NCI-H2107 (cell line): ENCODE data around the gene HIPK3.

ENCODE experiments used
- DNase-seq: peaks from one replicate; lab custom pipeline; 2025; lab: John Stamatoyannopoulos, UW

Gene HIPK3

DNA sequence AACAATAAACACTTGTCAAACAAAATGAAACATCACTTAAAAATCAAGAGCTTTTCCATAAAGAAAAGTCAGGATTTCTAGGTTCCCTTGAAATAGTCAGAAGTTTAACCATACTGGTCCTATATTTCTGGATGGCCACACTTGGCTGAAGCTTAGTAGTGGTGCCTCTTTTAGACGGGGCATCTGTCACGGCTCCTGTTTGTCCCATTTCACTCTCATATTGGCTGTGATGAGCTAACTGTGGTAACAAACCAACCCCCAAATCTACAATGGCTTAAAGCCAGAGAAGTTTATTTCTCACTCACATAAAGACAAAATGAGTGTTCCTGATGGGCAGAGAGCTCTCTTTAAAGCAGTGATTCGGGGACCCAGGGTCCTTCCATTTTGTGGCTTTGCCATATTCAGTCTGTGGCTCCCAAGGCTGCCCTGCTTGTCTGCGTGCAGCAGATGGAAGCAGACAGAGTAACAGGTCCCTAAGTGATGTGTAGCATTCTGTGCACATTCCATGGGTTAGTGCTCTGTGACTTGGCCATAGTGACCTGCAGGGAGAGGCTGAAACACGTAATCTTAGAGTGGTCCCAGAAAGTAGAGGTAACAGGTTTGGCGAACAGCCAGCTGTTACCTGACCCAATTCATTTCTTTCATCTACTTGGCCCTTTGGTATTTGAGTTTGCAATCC is 137.4 kb downstream of the HIPK3 start:
- DNase-seq = no peak

DNA sequence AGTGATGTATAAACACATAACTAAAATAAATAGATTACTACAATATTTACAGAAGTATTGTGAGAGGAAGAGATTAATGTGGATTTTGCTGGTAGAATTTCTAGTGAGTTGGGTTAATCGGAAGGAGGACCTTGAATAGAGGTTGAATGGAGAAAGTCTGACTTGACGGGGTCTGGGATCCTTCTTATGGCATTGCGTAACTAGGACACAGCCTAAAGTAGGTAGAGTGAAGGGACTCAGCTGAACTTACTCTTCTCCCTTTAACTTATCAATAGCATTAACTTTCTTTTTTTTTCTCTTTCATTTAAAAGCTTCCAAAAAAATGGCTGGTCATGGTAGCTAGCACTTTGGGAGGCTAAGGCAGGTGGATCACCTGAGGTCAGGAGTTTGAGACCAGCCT is 139.2 kb downstream of the HIPK3 start:
- DNase-seq = no peak

DNA sequence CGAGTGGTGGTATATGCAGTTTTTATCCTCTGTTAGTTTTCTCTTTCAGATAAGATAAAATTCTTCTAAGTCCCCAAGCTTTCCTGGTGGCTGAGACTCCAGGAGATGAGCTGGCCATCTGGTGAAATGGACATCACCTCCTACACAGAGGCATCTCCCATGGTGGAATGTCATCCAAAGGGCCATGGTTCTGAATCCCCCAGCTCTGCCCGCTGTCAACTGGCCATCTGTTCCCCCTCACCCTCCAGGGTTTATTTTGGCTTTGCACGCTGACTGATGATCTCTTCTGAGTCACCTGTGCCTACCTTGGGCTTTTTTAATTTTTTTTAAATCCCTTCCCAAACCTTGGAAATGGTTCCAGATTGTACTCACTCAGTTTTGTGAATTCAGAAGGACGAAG is 142.2 kb downstream of the HIPK3 start:
- no peak for DNase-seq

DNA sequence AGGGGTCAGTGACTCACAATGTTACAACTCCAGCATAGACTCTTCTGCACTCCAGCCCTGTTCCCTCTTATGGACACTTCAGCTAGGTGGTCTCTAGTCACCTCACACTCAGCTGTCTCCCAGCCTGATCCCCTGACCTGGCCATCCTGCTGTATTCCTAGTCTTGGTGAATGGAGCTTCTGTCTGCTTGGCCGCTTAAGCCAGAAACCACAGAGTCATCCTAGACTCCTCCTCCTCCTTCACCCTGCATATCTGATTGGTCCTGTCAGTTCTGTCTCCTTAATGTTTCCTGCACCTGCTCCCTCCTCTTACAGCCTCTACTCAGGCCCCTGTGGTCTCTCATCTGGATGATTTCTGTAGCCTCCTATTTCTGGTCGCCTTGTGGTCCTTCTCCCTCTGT is 144.9 kb downstream of the HIPK3 start:
- DNase-seq = peak; percentile 18

DNA sequence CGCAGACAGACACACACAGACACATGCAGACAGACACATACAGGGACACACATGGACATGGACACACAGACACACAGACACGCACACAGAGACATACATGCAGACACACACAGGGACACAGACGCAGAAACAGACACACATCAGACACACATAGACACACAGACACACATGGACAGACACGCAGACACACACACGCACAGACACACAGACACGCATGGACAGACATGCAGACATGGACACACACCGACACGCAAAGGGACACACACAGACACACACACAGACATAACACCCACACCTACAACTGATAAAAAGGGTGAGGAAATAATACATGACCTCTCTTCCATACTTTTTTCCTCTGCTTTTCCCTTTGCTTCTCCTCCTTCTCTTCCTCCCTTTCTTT is 146.2 kb downstream of the HIPK3 start:
- no peak for DNase-seq

DNA sequence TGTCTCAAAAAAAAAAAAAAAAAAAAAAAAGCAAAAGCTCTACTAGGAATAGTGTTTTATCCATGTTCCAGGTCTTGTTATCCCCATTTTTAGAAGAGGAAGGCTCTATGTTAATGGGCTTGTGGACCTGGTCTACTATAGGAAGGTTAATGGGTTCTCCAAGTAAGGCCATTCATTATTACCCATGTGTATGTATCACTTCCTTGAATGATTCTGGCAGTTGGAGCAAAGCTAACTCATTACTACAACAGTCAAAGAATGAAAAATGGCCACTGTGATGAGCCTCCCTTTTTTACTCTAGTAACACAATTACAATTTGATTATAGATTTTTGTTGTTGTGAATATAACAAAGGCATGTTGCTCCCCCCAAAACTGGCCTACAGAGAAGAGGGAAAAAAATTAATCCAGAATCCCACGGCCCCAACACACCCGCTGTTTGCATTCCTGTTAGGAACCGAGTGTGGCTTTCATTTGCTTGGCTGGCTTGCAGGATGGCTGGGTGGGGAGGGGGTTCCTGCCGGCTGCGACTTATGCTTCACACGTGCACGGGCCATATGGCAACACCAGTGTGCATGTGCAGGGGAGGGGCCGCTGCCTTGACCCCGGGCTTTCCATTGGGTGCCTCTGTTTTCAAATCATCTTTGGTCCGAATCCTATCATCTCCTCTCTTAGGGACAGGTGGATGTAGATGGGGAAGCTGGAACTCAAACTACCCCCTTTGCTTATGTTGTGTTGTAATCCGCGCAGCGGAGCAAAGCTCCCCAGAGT is 148.8 kb downstream of the HIPK3 start:
- DNase-seq = no peak
